NCI-H69 (cell line): ENCODE data around the gene RCCD1.
A peak's percentile ranks its signal among the peaks of the same experiment; 100 is the strongest.
"Not testable (repeated sequence)": the region's sequence is repeated elsewhere in the genome, so short reads cannot be mapped to it uniquely, and the experiment has no call there.

Experiments
- DNase-seq: peaks from one replicate; lab custom pipeline; 2025; lab: John Stamatoyannopoulos, UW

The RCCD1 gene

GRCh38 chr15:90918034-90918788 lies 36.5 kb upstream of the RCCD1 start:
- no peak for DNase-seq

- no peak for DNase-seq
These were observed 35.8 kb upstream of the RCCD1 start for GRCh38 chr15:90918835-90919234.

GRCh38 chr15:90921887-90922286 lies 32.8 kb upstream of the RCCD1 start:
- DNase-seq, result no peak

GRCh38 chr15:90922712-90923322 lies 31.9 kb upstream of the RCCD1 start:
- not testable (repeated sequence) for DNase-seq

GRCh38 chr15:90924375-90924774 lies 30.3 kb upstream of the RCCD1 start:
- DNase-seq, result no peak

- not testable (repeated sequence) for DNase-seq
These were observed 27.9 kb upstream of the RCCD1 start for GRCh38 chr15:90926766-90927165.

- not testable (repeated sequence) for DNase-seq
These were observed 26.6 kb upstream of the RCCD1 start for GRCh38 chr15:90928106-90928505.

- DNase-seq, result no peak
These were observed 25.3 kb upstream of the RCCD1 start for GRCh38 chr15:90929246-90930019.

- DNase-seq, result peak; percentile 65
These were observed 23.7 kb upstream of the RCCD1 start for GRCh38 chr15:90930861-90931574.

- DNase-seq, result no peak
These were observed 23.2 kb upstream of the RCCD1 start for GRCh38 chr15:90931575-90931827.

- DNase-seq, result peak; percentile 91
These were observed 22.6 kb upstream of the RCCD1 start, which contains the start of gene HDDC3 for GRCh38 chr15:90931828-90932659. Gene HDDC3, minus strand, starts transcription at chr15:90932549. Its CDS starts 9 bp downstream, at chr15:90932540.

GRCh38 chr15:90932660-90932991 lies 22.1 kb upstream of the RCCD1 start:
- DNase-seq, result no peak

- DNase-seq, result no peak
These were observed 21.4 kb upstream of the RCCD1 start for GRCh38 chr15:90933301-90933700.

- peak; percentile 88 for DNase-seq
These were observed 20.3 kb upstream of the RCCD1 start for GRCh38 chr15:90934256-90934948.

GRCh38 chr15:90934949-90935751 lies 19.5 kb upstream of the RCCD1 start, which contains the start of gene UNC45A:
Gene UNC45A, plus strand, starts transcription at chr15:90935285. Its CDS starts 40 bp downstream, at chr15:90935325.
- peak; percentile 93 for DNase-seq

GRCh38 chr15:90936823-90937222 lies 17.9 kb upstream of the RCCD1 start:
- DNase-seq, result no peak

- DNase-seq, result no peak
These were observed 16.4 kb upstream of the RCCD1 start for GRCh38 chr15:90938261-90938660.

GRCh38 chr15:90939756-90940155 lies 14.9 kb upstream of the RCCD1 start:
- DNase-seq, result no peak

- DNase-seq, result no peak
These were observed 13.6 kb upstream of the RCCD1 start for GRCh38 chr15:90941038-90941437.
